K562 (cell line): ENCODE measurements around the gene CTDNEP1. TPM values are rescaled to one million over a fixed set of nuclear protein-coding genes. Genes with fewer than 3 reads are reported as not detected.
A peak's percentile ranks its signal among the peaks of the same experiment; 100 is the strongest.

Experiments used
- HMGN3 ChIP-seq: IDR thresholded peaks from 2 replicates; pipeline ENCODE4 v1.6.1; 2011; ENCODE audit warnings: borderline replicate concordance, low read depth, mild to moderate bottlenecking, mixed read lengths, low read length; ENCODE audit not compliant: insufficient read length; ENCODE audit errors: extremely low read depth
- KLF10 ChIP-seq: fragments of 250-450 bp; sonication (Bioruptor Pico); IDR thresholded peaks from 2 replicates; pipeline ENCODE4 v1.6.1; 2021; ENCODE audit warnings: matching md5 sums
- OTX1 ChIP-seq: fragments of 450-650 bp; formaldehyde crosslinking; IDR thresholded peaks from 2 replicates; pipeline ENCODE4 v1.4.0; 2022; ENCODE audit warnings: mild to moderate bottlenecking
- PTRF ChIP-seq: fragments of 450-650 bp; IDR thresholded peaks from 2 replicates; pipeline ENCODE4 v1.6.1; 2016; ENCODE audit warnings: mild to moderate bottlenecking, missing genetic modification characterization, missing compliant biosample characterization
- ZNF3 ChIP-seq: fragments of 250-450 bp; sonication (Bioruptor Pico); IDR thresholded peaks from 2 replicates; pipeline ENCODE4 v1.5.0; 2021; ENCODE audit warnings: mild to moderate bottlenecking, moderate library complexity
- ZNF586 ChIP-seq: fragments of 450-650 bp; formaldehyde crosslinking; conservative IDR thresholded peaks from 2 replicates; pipeline ENCODE4 v1.4.0; 2020; ENCODE audit warnings: mild to moderate bottlenecking, moderate library complexity
- polyA plus RNA-seq, 8 experiments: library from polyadenylated mRNA; depleted of rRNA in 4 of 8; stranded (reverse) in 5 of 8; unstranded in 3 of 8; fragments of >200 nt; fragmentation: Nextera tagmentation in 2 of 8; fragmentation: Illumina TruSeq in 1 of 8; extraction: Ambion mirVana in 2 of 8; extraction: Trizol in 1 of 8; gene quantifications; 2 replicates each; pipeline versions ENCODE4 v1.2.1 to v1.2.3, GENCODE V29; 2011 to 2014; ENCODE audit warnings: inconsistent platforms in 1 of 8, missing spikeins in 1 of 8
- total RNA-seq, 7 experiments: library from RNA; depleted of rRNA in 6 of 7; stranded (reverse); fragments of >200 nt in 6 of 7; fragmentation: Illumina TruSeq in 2 of 7; extraction: Trizol in 2 of 7; gene quantifications; 2 replicates each; pipeline versions ENCODE4 v1.2.1 to v1.2.3, GENCODE V29; 2011 to 2021; ENCODE audit warnings: low replicate concordance in 1 of 7
- TF ChIP-seq, protein P1 (sequence below): fragments of 450-650 bp; IDR thresholded peaks from 2 replicates; pipeline ENCODE4 v1.6.1; 2016; ENCODE audit warnings: low read depth
- TF ChIP-seq, protein P2 (sequence below): sonication (generic); formaldehyde crosslinking; IDR thresholded peaks from 2 replicates; pipeline ENCODE4 v1.8.1; 2023; ENCODE audit warnings: mild to moderate bottlenecking, missing genetic modification reagents
- TF ChIP-seq, protein P3 (sequence below): fragments of 450-650 bp; IDR thresholded peaks from 2 replicates; pipeline ENCODE4 v1.7.0; 2016; ENCODE audit warnings: borderline replicate concordance

The CTDNEP1 gene
- total and polyA plus RNA-seq, 9 of the 15 experiments (the other 6 are each of a cell fraction or from before 2014, with no cell fraction given): 10.7 to 150 (median 28.5) TPM

DNA sequence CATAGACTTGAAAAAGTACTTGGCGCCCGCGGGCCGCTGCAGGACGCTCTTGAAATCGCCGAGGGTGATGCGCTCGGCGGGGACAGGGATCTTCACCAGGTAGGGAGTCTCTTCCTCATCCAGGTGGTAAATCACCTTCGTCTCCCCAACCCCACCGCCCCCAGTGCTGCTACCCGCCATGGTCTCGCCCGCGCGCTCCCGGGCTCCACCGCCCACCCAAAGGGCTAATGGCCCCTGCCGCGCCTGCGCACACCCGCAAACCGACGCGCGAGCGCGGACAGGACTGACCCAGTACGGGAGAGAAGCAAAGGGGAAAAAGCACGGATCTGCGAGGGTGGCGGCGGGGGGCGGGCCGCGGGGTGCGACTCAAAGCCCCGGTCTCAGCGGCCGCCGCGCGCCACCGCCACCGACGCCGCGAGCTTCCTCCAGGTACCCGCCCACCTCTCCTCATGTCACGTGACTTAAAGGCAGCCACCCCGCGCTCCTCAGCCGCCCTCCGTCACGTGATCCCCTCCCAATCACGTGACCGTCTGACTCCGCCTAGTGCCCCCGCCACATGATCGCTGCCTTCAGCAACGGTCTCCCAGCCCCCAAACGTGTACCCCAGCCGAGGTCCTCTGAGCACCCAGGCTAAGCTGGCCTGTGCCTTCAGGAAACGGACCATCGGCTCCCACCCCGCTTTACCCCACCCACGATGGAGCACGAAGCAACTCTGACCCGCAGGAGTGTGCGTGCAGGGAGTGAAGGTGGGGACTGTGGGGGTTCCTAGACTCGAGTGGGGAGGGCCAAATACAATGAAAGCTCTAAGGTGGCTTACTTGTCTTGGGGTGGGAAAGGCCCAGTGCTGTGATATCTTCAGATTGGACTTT is 17.2 kb downstream of the CTDNEP1 start, which contains the start of gene DVL2 (continued):
- TF ChIP-seq, protein P1, sequence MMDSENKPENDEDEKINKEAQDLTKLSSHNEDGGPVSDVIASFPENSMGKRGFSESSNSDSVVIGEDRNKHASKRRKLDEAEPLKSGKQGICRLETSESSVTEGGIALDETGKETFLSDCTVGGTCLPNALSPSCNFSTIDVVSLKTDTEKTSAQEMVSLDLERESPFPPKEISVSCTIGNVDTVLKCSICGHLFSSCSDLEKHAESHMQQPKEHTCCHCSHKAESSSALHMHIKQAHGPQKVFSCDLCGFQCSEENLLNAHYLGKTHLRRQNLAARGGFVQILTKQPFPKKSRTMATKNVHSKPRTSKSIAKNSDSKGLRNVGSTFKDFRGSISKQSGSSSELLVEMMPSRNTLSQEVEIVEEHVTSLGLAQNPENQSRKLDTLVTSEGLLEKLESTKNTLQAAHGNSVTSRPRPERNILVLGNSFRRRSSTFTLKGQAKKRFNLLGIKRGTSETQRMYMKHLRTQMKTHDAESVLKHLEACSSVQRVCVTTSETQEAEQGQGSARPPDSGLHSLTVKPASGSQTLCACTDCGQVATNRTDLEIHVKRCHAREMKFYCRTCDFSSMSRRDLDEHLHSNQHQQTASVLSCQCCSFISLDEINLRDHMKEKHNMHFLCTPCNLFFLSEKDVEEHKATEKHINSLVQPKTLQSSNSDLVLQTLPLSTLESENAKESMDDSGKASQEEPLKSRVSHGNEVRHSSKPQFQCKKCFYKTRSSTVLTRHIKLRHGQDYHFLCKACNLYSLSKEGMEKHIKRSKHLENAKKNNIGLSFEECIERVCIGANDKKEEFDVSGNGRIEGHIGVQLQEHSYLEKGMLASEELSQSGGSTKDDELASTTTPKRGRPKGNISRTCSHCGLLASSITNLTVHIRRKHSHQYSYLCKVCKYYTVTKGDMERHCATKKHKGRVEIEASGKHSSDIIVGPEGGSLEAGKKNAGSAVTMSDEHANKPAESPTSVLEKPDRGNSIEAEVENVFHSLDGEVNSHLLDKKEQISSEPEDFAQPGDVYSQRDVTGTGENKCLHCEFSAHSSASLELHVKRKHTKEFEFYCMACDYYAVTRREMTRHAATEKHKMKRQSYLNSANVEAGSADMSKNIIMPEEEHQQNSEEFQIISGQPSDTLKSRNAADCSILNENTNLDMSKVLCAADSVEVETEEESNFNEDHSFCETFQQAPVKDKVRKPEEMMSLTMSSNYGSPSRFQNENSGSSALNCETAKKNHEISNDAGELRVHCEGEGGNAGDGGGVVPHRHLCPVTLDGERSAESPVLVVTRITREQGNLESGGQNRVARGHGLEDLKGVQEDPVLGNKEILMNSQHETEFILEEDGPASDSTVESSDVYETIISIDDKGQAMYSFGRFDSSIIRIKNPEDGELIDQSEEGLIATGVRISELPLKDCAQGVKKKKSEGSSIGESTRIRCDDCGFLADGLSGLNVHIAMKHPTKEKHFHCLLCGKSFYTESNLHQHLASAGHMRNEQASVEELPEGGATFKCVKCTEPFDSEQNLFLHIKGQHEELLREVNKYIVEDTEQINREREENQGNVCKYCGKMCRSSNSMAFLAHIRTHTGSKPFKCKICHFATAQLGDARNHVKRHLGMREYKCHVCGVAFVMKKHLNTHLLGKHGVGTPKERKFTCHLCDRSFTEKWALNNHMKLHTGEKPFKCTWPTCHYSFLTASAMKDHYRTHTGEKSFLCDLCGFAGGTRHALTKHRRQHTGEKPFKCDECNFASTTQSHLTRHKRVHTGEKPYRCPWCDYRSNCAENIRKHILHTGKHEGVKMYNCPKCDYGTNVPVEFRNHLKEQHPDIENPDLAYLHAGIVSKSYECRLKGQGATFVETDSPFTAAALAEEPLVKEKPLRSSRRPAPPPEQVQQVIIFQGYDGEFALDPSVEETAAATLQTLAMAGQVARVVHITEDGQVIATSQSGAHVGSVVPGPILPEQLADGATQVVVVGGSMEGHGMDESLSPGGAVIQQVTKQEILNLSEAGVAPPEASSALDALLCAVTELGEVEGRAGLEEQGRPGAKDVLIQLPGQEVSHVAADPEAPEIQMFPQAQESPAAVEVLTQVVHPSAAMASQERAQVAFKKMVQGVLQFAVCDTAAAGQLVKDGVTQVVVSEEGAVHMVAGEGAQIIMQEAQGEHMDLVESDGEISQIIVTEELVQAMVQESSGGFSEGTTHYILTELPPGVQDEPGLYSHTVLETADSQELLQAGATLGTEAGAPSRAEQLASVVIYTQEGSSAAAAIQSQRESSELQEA: no peak
- TF ChIP-seq OTX1 (peak; percentile 93), PTRF (tag) (no peak), ZNF3 (CRISPR knock-in tag) (no peak), HMGN3 (no peak), KLF10 (CRISPR knock-in tag) (peak; percentile 75; the same call in 1 of the 2 replicates), ZNF586 (CRISPR knock-in tag) (no peak; the same call in 1 of the 2 replicates)
- TF ChIP-seq, protein P2, sequence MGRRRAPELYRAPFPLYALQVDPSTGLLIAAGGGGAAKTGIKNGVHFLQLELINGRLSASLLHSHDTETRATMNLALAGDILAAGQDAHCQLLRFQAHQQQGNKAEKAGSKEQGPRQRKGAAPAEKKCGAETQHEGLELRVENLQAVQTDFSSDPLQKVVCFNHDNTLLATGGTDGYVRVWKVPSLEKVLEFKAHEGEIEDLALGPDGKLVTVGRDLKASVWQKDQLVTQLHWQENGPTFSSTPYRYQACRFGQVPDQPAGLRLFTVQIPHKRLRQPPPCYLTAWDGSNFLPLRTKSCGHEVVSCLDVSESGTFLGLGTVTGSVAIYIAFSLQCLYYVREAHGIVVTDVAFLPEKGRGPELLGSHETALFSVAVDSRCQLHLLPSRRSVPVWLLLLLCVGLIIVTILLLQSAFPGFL (CRISPR knock-in tag): no peak
- TF ChIP-seq, protein P3, sequence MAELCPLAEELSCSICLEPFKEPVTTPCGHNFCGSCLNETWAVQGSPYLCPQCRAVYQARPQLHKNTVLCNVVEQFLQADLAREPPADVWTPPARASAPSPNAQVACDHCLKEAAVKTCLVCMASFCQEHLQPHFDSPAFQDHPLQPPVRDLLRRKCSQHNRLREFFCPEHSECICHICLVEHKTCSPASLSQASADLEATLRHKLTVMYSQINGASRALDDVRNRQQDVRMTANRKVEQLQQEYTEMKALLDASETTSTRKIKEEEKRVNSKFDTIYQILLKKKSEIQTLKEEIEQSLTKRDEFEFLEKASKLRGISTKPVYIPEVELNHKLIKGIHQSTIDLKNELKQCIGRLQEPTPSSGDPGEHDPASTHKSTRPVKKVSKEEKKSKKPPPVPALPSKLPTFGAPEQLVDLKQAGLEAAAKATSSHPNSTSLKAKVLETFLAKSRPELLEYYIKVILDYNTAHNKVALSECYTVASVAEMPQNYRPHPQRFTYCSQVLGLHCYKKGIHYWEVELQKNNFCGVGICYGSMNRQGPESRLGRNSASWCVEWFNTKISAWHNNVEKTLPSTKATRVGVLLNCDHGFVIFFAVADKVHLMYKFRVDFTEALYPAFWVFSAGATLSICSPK: no peak
